NB4 (cell line): ENCODE measurements around the gene ANXA6.

Experiments used
- MAX ChIP-seq: IDR thresholded peaks from 2 replicates; pipeline ENCODE4 v1.6.1; 2011; ENCODE audit warnings: low read depth, low read length
- MYC ChIP-seq: IDR thresholded peaks from 2 replicates; pipeline ENCODE4 v1.6.1; 2011; ENCODE audit warnings: low read depth, low read length
- POLR2A ChIP-seq: IDR thresholded peaks from 2 replicates; pipeline ENCODE4 v1.6.1; 2011; ENCODE audit warnings: mild to moderate bottlenecking; ENCODE audit not compliant: insufficient read length; ENCODE audit errors: extremely low read depth
- TF ChIP-seq, protein P1 (sequence below): IDR thresholded peaks from one replicate; pipeline ENCODE4 v1.5.1; 2012; ENCODE audit warnings: low read depth, low read length

- TF ChIP-seq, protein P1, sequence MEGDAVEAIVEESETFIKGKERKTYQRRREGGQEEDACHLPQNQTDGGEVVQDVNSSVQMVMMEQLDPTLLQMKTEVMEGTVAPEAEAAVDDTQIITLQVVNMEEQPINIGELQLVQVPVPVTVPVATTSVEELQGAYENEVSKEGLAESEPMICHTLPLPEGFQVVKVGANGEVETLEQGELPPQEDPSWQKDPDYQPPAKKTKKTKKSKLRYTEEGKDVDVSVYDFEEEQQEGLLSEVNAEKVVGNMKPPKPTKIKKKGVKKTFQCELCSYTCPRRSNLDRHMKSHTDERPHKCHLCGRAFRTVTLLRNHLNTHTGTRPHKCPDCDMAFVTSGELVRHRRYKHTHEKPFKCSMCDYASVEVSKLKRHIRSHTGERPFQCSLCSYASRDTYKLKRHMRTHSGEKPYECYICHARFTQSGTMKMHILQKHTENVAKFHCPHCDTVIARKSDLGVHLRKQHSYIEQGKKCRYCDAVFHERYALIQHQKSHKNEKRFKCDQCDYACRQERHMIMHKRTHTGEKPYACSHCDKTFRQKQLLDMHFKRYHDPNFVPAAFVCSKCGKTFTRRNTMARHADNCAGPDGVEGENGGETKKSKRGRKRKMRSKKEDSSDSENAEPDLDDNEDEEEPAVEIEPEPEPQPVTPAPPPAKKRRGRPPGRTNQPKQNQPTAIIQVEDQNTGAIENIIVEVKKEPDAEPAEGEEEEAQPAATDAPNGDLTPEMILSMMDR = no peak
- TF ChIP-seq POLR2A (no peak), MYC (no peak), MAX (no peak)
Measured at GRCh38 chr5:151089726-151090125, 67.9 kb downstream of the ANXA6 start.
